Measurements from ENCODE around the gene OR51M1. TPM values are rescaled to one million over a fixed set of nuclear protein-coding genes. Genes with fewer than 3 reads are reported as not detected.

OR51M1 gene
- total RNA-seq, 2 donors from 2014 or later, result not detected

DNA sequence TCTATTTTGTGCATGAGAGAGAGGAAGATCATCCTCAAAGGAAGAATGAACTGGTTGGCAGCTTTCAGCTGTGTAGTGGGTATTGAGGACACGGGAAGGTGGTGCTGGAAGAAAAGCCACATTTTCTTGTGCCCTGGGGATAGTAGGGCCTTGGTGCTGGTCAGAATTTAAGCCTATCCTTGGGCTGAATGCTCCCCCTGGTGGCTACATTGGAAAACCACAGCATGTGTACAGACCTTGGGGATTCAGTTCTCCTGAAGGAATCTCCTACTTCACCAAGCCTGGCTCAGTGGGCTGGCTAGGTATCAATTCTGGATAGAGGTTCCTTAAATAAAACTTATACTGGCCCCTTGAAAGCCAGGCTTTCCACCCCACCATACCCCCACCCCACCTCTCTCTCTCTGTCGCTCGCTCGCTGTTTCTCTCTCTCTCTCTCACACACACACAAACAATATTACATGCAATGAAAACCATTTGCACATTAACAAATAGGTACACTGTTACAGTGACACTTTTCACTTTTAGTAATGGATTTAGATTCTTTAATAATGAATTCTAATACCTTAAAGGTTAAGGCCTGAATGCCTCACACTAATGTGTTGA, 2.8 kb upstream of the OR51M1 start:
- peak; percentile 76 to 84 for ATAC-seq
- peak; percentile 44 for DNase-seq
- intact Hi-C loops (cut with DNase I), result loop anchor here (2.0 to 10.0 kb wide), 3 partner anchors 176 to 259 kb away; no protein-coding TSS in a partner anchor

DNA sequence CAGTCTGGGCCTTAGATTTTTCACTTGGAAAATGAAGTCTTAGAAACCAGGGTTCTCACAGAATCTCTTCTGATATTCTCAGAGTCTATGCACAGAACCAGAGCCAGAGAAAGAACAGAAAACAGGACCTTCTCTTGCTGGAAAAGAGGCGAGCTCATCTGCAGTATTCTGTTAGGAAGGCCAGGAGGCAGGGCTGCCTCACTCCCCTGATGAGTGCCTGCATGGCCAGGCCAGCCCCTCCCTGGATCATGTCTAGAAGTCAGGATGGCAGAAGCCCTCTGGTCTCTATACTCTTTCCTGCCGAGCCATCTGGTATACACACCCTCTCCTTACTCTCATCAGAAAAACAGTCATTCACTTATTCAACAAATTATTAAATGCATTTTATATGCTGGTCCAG, 723 bp downstream of the OR51M1 start:
- intact Hi-C loops (cut with DNase I), result loop anchor here (5.0 to 10.0 kb wide), 2 partner anchors 260 to 262 kb away; no protein-coding TSS in a partner anchor
- no peak for ATAC-seq
- DNase-seq, result no peak

- DNase-seq, result no peak
- no peak for ATAC-seq
- intact Hi-C loops (cut with DNase I), result no loop called here
Measured at GRCh38 chr11:5390210-5390609, 6.6 kb downstream of the OR51M1 start.

DNA sequence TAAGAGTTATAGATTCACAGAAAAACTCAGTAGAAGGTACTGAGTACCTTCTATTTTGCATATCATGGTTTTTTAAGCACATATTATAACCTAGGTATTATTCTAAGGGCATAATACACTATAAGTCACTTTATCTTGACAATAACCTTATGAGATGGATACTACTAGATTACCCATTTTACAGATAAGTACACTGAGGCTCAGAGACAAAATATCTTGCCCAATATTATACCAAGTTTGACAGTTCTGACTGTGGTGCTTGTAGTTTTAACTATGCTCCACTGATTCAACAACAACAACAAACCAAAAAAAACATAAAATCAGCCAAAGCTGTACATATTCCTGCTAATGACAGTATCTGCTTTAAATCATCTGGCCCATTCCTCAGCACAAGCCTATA, 10.5 kb downstream of the OR51M1 start:
- no peak for ATAC-seq
- intact Hi-C loops (cut with DNase I), result no loop called here
- DNase-seq, result no peak

- intact Hi-C loops (cut with DNase I), result no loop called here
- DNase-seq (no peak), ATAC-seq (no peak)
Measured at GRCh38 chr11:5398936-5399335, 15.3 kb downstream of the OR51M1 start.

DNA sequence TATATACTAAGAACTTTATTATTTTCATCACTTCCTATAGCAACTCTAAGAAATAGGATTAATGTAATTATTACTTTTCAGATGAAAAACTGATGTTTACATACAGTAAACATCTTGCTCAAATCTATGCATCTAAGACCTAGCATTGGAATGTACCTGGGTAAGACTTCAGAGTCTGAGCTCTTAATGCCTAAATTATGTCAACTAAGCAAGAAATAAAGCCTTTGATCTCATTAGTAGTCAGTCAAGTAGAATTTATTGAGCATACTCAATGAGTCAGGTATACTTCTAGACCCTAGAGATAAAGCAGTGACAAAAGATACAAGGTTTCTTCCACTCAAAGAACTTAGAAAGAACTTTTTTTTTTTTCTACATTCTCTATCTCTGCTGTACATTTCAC, 21.6 kb downstream of the OR51M1 start:
- intact Hi-C loops (cut with DNase I), result no loop called here
- ATAC-seq (no peak), DNase-seq (no peak)

- intact Hi-C loops (cut with DNase I), result no loop called here
- DNase-seq, result no peak
- ATAC-seq, result no peak
Measured at GRCh38 chr11:5420993-5421392, 37.4 kb downstream of the OR51M1 start.

DNA sequence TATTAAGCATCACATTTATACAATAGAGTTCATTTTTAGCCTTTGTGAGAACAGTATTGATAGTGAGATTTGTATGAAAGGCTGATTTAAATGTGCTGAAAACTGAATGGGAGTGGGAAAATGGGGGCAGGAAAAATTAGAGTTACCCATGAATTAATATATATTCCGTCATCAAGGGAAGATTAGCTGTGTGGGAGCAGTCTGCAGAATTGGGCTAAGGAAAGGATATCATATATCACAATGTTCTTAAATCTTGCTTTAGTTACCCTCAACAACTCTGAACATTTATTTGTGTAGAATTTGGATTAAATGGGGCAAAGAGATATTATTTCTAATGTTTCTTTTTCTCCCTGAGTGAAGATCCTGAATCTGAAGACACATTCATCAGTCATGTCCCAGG, 38.2 kb downstream of the OR51M1 start, which contains the start of gene OR51Q1:
Gene OR51Q1 (plus strand): TSS at position 301 of the 400 bp plus-strand sequence. CDS start 90 bp downstream, at position 391.
- intact Hi-C loops (cut with DNase I), result no loop called here
- DNase-seq, result no peak
- no peak for ATAC-seq

- intact Hi-C loops (cut with DNase I), result no loop called here
- ATAC-seq, result no peak
- DNase-seq, result no peak
Measured at GRCh38 chr11:5423131-5423530, 39.5 kb downstream of the OR51M1 start.

- ATAC-seq, result no peak
- no peak for DNase-seq
- intact Hi-C loops (cut with DNase I), result no loop called here
Measured at GRCh38 chr11:5441414-5441813, 57.8 kb downstream of the OR51M1 start, which contains the start of gene OR51I1. OR51I1 (minus strand) TSS chr11:5441514; CDS start chr11:5441514, 0 bp downstream.

Other genes starting within 250 kb of the OR51M1 start
- gene OR52A5, start 245.5 kb upstream of the OR51M1 start, total RNA-seq, result not detected
- gene OR52A1, start 229.1 kb upstream of the OR51M1 start, total RNA-seq, result not detected
- gene OR51V1, start 183.1 kb upstream of the OR51M1 start, total RNA-seq, result not detected
- 100 to 1,000 TPM in 1 of 2 donors, 10 to 100 TPM in 1; 77.3 to 264 TPM for gene HBB, start 156.7 kb upstream of the OR51M1 start, total RNA-seq
- not detected for gene HBD, start 149.3 kb upstream of the OR51M1 start, total RNA-seq
- gene HBG1, start 134.0 kb upstream of the OR51M1 start, total RNA-seq, result not detected
- not detected for gene HBG2, start 129.0 kb upstream of the OR51M1 start, total RNA-seq
- gene HBE1, start 113.9 kb upstream of the OR51M1 start, total RNA-seq, result not detected
- not detected for gene OR51B4, start 81.9 kb upstream of the OR51M1 start, total RNA-seq
- not detected for gene OR51B2, start 59.5 kb upstream of the OR51M1 start, total RNA-seq
- not detected for gene OR51B5, start 40.3 kb upstream of the OR51M1 start, total RNA-seq
- not detected for gene OR51B6, start 32.3 kb upstream of the OR51M1 start, total RNA-seq
- not detected for gene OR51Q1, start 38.3 kb downstream of the OR51M1 start, total RNA-seq
- not detected for gene OR51I1, start 57.7 kb downstream of the OR51M1 start, total RNA-seq
- not detected for gene OR51I2, start 65.5 kb downstream of the OR51M1 start, total RNA-seq
- gene OR52D1, start 104.9 kb downstream of the OR51M1 start, total RNA-seq, result not detected
- gene UBQLN3, start 126.1 kb downstream of the OR51M1 start, total RNA-seq, result under 1 TPM; 0.13 to 0.15 TPM
- gene UBQLNL, start 132.9 kb downstream of the OR51M1 start, total RNA-seq, result under 1 TPM; 0.12 to 0.16 TPM
- not detected for gene OR52H1, start 164.7 kb downstream of the OR51M1 start, total RNA-seq
- gene OR52B6, start 197.1 kb downstream of the OR51M1 start, total RNA-seq, result not detected
- gene TRIM6, start 212.8 kb downstream of the OR51M1 start, total RNA-seq, result 1 to 10 TPM; 1.1 to 1.2 TPM
- 1 to 10 TPM; 2.3 to 3.4 TPM for gene TRIM34, start 241.2 kb downstream of the OR51M1 start, total RNA-seq

Data from left cardiac atrium (tissue), 4 donors.